HepG2 (cell line): ENCODE measurements around the gene RABGAP1L.

ENCODE experiments used
- CTCF ChIP-seq: sonication (generic); formaldehyde crosslinking; IDR thresholded peaks from 2 replicates; pipeline ENCODE4 v1.5.0; 2020; ENCODE audit warnings: mild to moderate bottlenecking, missing genetic modification reagents, moderate library complexity
- FOXA1 ChIP-seq, 2 experiments: fragments of 450-650 bp in 1 of 2; sonication (generic) in 1 of 2; formaldehyde crosslinking in 1 of 2; IDR thresholded peaks; 2 replicates each; pipeline versions ENCODE4 v1.4.0 to v1.6.1; 2016 to 2020; ENCODE audit warnings: missing genetic modification reagents in 1 of 2
- IRF1 ChIP-seq: sonication (generic); formaldehyde crosslinking; IDR thresholded peaks from 2 replicates; pipeline ENCODE4 v1.4.0; 2020; ENCODE audit warnings: low read depth, mild to moderate bottlenecking, missing genetic modification reagents
- PBX3 ChIP-seq: sonication (generic); formaldehyde crosslinking; IDR thresholded peaks from 2 replicates; pipeline ENCODE4 v1.8.1; 2023; ENCODE audit warnings: missing genetic modification reagents, inconsistent platforms, borderline replicate concordance
- POLR2AphosphoS5 ChIP-seq: IDR thresholded peaks from 2 replicates; pipeline ENCODE4 v1.6.1; 2012; ENCODE audit warnings: low read depth, low read length
- SRSF1 ChIP-seq: fragments of 200-400 bp; formaldehyde crosslinking; optimal IDR thresholded peaks from 2 replicates; pipeline ENCODE3; 2017; ENCODE audit warnings: mild to moderate bottlenecking, low read depth, low read length, moderate library complexity
- TAF1 ChIP-seq: sonication (generic); formaldehyde crosslinking; IDR thresholded peaks from 2 replicates; pipeline ENCODE4 v1.4.0; 2020; ENCODE audit warnings: missing genetic modification reagents
- ZNF207 ChIP-seq: fragments of 450-650 bp; IDR thresholded peaks from 2 replicates; pipeline ENCODE4 v1.6.1; 2016; ENCODE audit warnings: antibody characterized with exemption, borderline replicate concordance
- ZNF3 ChIP-seq: IDR thresholded peaks from 2 replicates; pipeline ENCODE4 v1.7.0; 2017; ENCODE audit warnings: inconsistent platforms
- ZNF546 ChIP-seq: sonication (generic); formaldehyde crosslinking; conservative IDR thresholded peaks from 2 replicates; pipeline ENCODE4 v1.8.1; 2023; ENCODE audit warnings: mild to moderate bottlenecking, missing genetic modification reagents
- ZNF660 ChIP-seq: sonication (generic); formaldehyde crosslinking; IDR thresholded peaks from 2 replicates; pipeline ENCODE4 v1.5.1; 2020; ENCODE audit warnings: mild to moderate bottlenecking, low read depth, missing genetic modification reagents, borderline replicate concordance
- ZNF792 ChIP-seq: IDR thresholded peaks from 2 replicates; pipeline ENCODE4 v1.6.1; 2016

- TF ChIP-seq CTCF (CRISPR knock-in tag): no peak
- no peak for TF ChIP-seq ZNF546 (CRISPR knock-in tag)
- TF ChIP-seq ZNF207: no peak
- no peak for TF ChIP-seq ZNF3 (CRISPR knock-in tag)
- TF ChIP-seq ZNF792: no peak
- no peak for TF ChIP-seq PBX3 (CRISPR knock-in tag)
- TF ChIP-seq TAF1 (CRISPR knock-in tag): no peak
- TF ChIP-seq POLR2AphosphoS5: no peak
- TF ChIP-seq ZNF660 (CRISPR knock-in tag): no peak
- TF ChIP-seq IRF1 (CRISPR knock-in tag): no peak
- no peak for TF ChIP-seq SRSF1
- no peak for TF ChIP-seq FOXA1 (IDR thresholded peaks at IDR 0.05)
- TF ChIP-seq FOXA1 (CRISPR knock-in tag; IDR thresholded peaks at IDR 0.05): no peak
Observed at GRCh38 chr1:174399211-174399610, 239.9 kb downstream of the RABGAP1L start.
